Stimulated activated CD8-positive, alpha-beta memory T cell treated with anti-CD3 and anti-CD28 coated beads, Interleukin-15, amount 100 ng/mL, for 1 hour (primary cell): ENCODE data around the gene SUGCT.

Experiments
- DNase-seq: peaks from one replicate; pipeline ENCODE4 v3.0.0-alpha.2; 2020; ENCODE audit warnings: low read depth

Gene SUGCT

GRCh38 chr7:40694026-40694809 is 559.4 kb downstream of the SUGCT start:
- no peak for DNase-seq

DNA sequence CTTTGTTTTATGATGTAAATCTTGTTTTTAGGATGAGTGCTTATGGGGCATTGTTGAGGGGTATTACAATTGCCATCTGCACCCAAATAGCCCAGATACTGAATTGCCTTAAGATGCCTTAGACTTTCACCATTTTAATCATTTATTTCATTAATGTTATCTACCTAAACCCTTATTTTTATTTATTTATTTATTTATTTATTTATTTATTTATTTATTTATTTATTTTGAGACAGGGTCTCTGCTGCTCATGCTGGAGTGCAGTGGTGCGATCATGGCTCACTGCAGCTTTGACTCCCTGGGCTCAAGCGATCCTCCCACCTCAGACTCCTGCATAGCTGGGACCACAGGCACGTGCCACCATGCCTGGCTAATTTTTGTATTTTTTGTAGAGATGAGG is 560.2 kb downstream of the SUGCT start:
- DNase-seq = no peak

GRCh38 chr7:40697653-40698052 is 562.8 kb downstream of the SUGCT start:
- DNase-seq = no peak

GRCh38 chr7:40698214-40698920 is 563.6 kb downstream of the SUGCT start:
- DNase-seq = no peak

- DNase-seq = no peak
These were observed 564.1 kb downstream of the SUGCT start for GRCh38 chr7:40698921-40699260.

- DNase-seq = no peak
These were observed 566.0 kb downstream of the SUGCT start for GRCh38 chr7:40700653-40701421.

GRCh38 chr7:40701836-40702551 is 567.2 kb downstream of the SUGCT start:
- DNase-seq = no peak

- no peak for DNase-seq
These were observed 569.4 kb downstream of the SUGCT start for GRCh38 chr7:40704172-40704571.

DNA sequence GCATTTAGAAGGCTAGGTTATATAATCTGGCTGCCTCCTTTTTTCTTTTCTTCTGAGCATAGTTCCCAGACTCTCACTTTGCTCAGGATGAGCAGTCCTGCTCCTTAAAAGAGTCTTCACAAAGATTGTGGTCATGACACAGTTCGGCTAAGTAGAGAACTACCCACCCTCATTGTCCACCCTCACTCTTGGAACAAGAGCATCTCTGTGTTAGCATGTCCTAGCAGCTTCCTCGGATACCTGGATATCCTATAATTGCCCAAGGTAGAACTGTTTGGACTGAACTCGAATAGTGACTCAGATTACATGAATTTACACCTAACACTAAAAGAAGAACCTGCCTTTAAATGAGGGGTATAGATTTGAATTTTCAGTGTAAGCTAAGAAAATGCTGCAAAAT is 572.0 kb downstream of the SUGCT start:
- DNase-seq = no peak

GRCh38 chr7:40709062-40709964 is 574.5 kb downstream of the SUGCT start:
- DNase-seq = no peak

DNA sequence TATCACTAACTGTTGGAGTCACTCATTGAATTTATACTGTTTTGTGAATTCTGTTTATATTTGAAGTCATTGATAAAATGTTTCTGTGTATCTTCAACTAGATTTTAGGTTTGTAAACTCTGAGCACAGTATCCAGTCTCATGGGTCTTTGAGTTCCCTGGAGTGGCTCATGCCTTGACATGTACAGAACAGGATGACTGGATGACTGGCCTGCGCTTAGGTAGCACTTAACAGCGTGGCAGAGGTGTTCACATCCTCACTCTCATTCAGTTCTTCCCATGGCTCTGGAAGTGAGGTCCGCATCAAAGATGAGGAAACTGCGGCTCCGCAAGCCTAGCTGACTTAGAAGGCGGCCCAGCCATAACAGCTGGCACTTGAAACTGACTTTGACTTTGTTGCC is 576.9 kb downstream of the SUGCT start:
- no peak for DNase-seq

DNA sequence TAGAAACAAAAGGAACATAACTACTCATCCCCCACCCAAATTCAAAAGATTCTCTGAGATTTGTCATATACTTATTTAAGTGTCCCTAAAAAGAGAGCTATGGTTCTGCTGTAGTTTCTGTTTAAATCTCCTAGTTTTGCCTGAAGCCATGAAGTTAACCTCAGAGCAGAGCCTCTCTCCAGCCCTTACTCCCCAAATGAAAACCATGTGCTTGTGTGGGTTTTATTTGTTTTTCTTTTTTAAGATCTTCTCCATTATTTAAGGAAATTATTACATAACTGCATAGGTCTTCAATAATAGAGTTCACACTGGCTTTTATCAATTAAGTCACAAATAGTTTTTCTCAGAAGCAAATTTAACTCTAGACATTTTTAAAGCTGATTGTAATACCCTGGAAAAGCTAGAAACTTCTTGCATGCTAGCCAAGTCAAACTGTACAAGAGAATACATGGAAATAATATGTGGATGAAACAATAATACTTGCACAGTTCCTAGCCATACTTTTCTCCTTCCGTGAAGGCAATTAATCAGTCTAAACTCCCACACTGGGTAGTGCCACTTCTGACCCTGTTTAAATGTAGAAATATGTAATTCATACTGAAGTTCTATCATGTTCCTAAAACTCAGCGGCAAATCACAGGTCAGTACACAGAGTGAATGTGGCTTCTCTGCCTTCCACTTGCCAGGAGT is 579.7 kb downstream of the SUGCT start:
- no peak for DNase-seq

DNA sequence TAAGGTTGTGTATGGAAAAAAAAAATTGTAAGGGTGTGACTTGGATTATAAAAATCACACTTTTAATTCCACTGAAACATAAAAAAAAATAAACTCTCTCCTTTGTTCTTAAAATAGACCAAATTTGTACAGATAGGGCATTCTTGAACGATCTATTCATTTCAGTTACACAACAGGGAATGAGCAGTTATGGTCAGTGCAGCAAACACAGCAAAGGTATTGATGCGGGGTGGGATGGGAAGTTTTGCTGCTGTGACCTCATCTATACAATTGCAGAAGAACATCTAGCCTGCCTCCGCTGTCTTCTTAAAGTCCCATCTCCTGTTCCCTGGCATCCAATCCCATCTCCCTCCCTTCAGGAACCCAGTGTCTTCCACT is 580.2 kb downstream of the SUGCT start:
- DNase-seq = no peak

DNA sequence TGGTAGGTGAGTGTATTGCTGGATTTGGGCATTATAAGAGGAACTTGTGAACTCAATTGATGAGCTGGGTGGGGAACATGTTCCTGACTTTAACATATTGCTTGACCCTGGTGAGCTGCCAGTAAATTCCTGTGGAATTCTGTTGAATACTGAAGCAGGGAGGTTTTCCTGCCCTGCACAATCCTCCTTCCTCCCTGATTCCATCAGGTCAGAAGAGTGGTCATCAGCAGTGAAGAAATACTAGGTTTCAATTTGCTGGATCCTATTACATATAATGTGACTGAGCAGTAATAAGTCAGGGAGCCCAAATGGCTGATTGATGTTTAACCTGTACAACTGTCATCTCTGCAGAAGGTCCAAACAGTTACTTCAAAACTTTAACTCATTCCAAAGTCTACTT is 581.2 kb downstream of the SUGCT start:
- no peak for DNase-seq

- no peak for DNase-seq
These were observed 582.4 kb downstream of the SUGCT start for GRCh38 chr7:40717242-40717641.

DNA sequence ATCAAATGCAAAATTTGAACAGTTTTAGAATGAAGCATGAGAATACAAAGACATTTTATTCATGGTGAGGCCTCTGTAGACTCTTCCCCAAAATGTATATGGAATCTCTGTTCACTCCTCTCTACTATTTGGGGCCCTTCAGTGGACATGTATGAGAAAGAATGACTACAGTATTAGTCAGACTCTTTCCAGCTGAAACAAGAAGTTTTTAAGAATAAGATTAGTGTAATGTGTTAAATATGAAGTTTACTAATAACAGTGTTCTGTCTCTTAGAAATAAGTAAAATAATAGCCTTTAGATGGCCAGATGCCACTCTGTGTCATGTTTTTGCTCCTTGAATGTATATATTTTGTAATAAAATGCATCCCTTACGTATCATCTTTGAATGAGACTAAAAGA is 585.6 kb downstream of the SUGCT start:
- no peak for DNase-seq

GRCh38 chr7:40721342-40721949 is 586.6 kb downstream of the SUGCT start:
- DNase-seq = no peak

DNA sequence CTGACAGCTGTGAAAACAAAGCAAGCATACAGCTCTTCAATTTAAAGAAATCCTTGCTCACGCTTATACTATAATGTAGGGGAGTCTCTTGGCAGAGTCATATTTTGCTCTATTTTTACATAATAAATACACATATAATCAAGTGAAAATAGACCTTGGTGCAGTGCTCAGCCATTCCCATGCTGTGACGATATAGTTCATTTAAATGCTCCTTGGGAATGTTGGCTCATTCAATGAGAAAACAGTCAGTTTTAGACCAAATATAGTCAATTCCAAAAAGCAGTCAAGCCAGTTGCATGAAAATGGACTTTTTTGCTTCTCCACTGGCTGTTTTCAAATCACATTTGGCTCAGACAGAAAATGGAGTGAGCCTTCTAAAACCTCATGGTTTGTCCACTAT is 587.4 kb downstream of the SUGCT start:
- no peak for DNase-seq

DNA sequence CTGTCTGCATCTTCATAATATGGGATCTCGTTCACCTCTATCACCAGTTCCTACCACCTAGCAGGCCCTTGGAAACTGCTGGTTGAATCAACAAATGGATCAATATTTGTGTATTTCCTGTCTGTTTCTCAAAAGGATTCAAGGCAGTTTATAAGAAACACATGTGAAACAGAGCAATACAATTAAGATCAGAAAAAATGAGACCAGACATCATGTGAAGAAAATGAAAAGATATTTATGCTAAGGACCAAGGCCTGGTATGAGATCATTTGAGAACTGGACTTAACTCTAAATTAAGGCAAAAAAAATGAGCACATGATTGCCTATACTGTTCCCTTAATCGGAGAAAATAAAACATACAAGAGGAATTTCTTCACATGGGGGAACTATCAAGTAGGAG is 589.0 kb downstream of the SUGCT start:
- DNase-seq = no peak

DNA sequence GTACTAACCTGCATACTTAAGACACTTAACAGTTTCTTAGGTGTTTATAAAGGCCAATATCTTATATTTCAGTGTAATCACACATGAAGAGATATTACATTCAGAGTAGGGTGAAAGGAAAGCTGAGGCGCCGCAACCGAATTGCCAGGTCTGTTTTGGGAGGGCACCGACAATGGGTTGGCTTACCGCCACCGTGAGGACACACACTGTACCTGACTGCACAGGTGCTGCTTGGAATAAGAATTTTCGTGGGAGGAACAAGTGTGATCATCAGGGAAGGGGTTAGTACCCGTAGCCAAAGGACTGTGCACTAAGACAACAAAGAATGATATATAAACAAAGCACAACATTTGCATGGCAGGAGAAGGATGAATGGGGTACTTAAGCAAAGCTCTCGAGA is 591.8 kb downstream of the SUGCT start:
- no peak for DNase-seq
